GM18498 (cell line): Measurements from ENCODE around the gene SKA2.
"Not testable (repeated sequence)": the region's sequence is repeated elsewhere in the genome, so short reads cannot be mapped to it uniquely, and the experiment has no call there.

ENCODE experiments used
- ATAC-seq: cut with Tn5 transposase; IDR thresholded peaks from one replicate; pipeline ENCODE4 v1.9.1; 2021; ENCODE audit warnings: mild to moderate bottlenecking, moderate library complexity; ENCODE audit not compliant: unreplicated experiment

The SKA2 gene

DNA sequence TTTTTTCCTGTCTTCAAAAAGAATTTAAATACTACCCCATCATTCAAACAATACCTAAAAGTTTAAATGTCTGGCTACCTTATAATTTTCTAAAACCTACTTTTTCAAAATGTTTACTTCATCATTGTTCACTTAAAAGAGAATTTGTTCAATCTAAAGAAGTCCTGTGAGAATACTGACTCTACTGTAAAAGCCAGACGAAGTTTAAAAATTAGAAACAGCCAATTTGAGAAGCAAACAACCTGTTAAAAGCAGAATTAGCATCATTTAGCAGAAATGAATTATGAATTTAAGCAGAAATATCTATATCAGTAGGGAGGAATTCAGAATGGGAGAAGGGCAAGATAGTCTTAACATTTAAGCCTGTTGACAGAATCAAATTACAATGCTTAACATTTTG, 2.1 kb downstream of the SKA2 start:
- ATAC-seq, result no peak

DNA sequence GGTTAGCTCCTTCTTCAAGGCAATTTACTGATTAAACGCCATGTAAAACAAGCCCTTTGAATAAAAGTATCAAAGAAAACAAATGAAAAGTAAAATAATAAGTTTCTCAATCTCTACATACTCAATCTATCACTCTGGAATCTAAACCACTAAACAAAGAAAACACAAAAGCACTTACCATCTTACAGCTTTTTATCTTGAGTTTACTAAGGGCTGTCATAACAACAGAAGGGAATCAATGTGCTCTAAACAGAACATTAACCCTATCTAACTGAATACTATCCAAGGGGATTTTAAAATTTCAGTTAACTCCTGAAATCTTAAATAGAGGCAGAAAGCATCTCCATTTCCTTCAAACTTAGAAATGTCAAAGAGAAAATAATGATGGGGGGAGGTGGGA, 3.4 kb downstream of the SKA2 start:
- ATAC-seq, result no peak

DNA sequence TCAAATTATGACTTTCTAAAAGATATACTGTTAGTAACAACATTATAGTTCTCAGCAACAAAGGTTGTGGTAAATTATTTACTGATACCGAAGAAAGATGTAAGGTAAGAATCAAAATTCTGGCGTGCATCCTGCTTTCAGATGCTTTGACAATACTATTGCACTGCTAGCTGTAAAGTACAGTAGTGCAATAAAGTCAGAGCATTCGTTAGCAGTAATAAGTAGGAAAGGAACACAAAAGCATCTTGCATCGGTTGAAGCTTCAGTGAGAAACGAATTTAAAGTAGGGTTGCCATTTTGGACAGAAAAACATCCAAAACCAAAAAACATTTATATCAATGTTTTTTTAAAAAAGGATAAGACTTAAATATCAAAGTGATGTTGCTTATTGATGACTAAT, 4.0 kb downstream of the SKA2 start:
- no peak for ATAC-seq

DNA sequence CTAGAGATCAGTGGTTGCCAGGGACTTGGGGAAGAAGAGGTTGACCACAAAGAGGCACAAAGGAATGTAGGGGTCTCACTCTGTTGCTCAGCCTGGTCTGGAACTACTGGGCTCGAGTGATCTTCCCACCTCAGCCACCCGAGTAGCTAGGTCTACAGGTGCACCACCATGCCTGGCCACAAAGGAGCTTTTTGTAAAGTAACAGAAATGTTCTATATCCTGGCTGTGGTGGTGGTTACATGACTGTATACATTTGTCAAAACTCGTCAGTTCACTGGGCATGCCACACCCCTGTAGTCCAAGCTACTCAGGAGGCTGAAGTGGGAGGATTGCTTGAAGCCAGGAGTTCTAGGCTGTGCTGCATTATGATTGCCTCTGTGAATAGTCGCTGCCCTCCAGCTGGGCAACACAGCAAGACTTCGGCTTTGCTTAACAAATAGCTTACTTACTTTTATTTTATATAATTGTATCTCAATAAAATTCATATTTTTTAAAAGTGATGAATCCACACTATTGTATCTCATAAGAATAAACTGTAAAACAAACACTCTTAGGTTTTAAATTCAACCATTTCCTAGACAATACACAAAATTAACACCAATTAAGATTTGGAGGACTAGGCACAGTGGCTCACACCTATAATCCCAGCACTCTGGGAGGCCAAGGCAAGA, 5.0 kb downstream of the SKA2 start:
- no peak for ATAC-seq

DNA sequence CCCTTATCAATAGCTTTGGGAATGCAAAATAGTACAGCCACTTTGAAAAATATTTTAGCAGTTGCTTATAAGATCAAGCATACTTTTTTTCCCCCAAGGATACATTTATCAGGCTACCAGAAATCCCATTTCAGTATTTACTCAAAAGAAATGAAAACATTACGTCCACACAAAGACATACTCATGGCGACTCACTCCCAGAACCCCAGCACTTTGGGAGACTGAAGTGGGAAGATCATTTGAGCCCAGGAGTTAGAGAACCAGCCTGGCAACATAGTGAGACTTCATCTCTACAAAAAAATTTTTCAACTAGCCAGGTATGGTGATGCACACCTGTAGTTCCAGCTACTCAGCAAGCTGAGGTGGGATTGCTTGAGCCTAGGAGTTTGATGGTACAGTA, 5.9 kb downstream of the SKA2 start:
- ATAC-seq, result no peak

DNA sequence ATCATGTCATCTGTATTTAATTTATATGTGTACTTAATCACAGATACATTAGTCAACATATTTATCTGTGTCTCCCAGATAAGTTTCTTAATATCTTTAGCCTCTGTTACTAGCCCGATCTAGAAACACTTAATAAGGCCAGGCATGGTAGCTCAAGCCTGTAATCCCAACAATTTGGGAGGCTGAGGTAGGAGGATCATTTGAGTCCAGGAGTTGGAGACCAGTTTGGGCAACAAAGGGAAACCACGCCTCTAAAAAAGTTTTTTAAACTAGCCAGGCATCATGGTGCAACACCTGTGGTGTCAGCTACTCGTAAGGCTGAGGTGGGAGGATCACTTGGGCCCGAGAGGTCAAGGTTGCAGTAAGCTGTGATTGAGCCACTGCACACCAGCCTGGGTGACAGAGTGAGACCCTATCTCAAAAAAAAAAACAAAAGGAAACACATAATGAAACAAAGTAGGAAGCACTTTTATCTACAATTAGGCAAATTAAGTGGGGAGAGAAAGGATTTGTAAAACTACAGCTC, 9.4 kb downstream of the SKA2 start:
- ATAC-seq, result no peak

DNA sequence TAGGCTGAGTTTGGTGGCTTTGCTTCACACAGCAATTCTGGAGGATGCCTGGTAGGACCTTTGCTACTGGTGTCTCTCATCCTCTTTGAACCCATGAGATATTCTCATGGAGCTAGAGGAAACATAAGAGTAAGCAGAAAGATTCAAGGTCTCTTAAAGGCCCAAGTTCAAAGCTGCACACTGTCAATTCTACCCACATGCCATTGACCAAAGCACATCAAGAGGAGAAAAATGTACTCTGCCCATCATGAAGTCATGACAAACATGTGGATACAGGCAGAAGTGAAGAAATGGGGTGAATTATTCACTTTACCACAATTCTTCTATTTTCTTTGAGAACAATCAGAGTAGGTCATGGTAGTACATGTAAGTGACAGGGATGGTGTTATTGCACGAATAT, 13.1 kb downstream of the SKA2 start:
- no peak for ATAC-seq

DNA sequence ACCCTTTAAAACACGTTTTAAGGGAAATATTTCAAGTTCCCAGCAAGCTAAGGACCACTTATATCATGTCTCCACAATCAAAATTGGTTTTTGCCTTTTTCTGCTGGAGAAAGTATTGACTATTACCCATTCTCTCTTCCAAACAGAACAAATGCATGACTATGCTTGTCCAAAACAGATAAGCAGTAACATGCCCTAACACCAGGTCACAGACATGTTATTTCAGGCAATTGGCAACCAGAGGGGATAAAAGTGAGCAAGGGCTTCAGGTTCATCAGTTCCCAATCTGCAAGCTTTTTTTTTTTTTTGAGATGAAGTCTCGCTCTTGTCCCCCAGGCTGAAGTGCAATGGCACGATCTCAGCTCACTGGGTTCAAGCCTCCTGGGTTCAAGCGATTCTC, 15.0 kb downstream of the SKA2 start:
- ATAC-seq, result no peak

DNA sequence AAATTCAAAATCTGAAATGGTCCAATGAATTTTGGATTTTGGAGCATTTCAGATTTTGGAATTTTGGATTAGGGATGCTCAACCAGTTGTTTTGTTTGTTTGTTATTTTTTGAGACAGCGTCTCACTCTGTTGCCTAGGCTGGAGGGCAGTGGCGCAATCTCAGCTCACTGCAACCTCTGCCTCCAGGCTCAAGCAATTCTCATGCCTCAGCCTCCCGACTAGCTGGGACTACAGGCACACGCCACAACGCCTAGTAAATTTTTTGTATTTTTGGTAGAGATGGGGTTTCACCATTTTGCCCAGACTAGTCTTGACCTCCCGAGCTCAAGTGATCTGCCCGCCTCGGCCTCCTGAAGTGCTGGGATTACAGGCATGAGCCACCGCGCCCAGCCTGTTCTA, 16.6 kb downstream of the SKA2 start:
- ATAC-seq, result not testable (repeated sequence)

DNA sequence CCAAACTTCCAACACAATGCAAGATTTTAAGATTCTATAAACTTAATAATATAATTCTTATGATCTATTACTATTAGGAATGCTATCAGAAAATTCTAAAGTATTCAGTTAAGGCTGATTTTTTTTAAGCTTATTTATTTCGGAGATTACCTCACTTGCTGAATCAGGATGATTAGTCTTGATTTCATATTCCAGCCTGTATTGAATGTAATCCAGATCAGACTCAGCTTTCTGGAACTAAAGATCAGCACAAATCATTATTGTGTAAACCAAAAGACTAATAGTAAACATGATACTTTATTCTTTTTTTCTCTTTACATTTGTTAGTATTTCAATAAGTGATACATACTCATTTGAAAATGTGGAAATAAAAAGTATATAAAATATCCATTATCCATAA, 23.9 kb downstream of the SKA2 start:
- no peak for ATAC-seq

DNA sequence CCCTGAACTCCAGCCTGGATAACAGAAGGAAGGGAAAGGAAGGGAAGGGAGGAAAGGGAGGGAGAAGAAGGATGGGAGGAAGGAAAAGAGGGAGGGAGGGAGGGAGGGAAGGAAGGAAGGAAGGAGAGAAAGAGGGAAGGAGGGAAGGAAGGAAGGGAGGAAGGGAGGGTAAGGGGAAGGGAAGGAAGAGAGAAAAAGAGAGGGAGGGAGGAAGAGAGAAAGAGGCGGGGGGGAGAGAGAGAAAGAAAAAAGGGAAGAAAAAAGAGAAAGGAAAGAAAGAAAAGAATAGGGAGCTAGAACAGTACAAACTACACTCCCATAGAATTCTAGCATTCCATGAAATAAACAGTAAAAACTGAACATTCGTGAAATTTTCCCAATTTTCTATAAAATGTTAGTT, 25.2 kb downstream of the SKA2 start:
- ATAC-seq, result no peak

DNA sequence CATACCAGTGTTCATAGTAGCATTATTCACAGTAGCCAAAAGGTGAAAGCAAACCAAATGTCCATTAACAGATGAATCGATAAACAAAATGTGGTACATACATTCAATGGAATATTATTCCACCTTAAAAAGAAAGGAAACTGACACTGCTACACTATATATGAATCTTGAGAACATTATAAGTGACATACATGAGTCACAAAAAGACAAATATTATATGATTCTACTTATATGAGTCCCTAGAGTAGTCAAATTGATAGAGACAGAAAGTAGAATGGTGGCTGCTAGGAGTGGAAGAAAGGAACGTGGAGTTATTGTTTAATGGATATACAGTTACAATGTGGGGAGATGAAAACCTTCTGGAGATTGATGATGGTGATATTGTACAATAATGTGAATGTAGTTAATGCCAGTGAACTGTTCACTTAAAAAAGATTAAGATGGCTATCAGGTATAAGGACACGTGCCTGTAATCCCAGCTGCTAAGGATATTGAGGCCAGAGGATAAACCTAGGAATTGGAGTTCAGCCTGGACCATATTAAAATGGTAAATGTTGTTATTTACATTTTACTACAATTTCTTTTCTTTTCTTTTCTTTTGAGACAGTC, 28.1 kb downstream of the SKA2 start:
- ATAC-seq, result no peak

DNA sequence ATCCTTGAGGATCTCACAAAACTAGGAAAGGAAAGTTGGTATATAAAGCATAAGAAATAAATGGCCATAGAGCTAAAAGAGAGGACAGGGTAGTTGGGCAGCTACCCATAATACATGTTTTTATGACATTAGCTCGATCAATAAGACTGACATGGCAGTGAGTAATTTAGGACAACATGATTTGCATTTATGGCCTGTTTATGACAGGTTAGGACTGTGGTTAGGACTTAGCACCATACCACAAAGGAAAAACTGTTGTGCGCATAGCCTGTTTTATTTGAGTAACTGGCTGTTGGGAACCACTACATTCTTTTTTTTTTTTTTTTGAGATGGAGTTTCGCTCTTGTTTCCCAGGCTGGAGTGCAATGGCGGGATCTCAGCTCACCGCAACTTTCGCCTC, 30.3 kb downstream of the SKA2 start:
- no peak for ATAC-seq

DNA sequence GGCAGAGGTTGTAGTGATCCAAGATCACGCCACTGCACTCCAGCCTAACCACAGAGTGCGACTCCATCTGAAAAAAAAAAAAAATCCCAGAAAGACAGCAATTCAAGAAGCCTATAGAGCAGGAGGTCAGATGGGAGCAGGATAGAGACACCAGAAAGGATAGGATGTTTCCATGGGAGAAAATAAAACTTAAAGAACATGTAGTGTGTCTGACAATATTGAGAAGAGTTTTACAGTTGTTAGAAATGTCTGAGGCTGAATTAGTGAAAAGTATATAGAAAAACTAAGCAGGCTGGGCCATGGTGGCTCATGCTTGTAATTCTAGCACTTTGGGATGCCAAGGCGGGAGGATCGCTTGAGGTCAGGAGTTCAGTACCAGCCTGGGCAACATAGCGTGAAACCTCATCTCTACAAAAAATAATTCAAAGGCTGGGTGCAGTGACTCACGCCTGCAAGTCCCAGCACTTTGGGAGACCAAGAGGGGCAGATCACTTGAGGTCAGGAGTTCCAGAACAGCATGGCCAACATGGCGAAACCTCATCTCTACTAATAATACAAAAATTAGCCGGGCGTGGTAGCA, 33.0 kb downstream of the SKA2 start:
- no peak for ATAC-seq

DNA sequence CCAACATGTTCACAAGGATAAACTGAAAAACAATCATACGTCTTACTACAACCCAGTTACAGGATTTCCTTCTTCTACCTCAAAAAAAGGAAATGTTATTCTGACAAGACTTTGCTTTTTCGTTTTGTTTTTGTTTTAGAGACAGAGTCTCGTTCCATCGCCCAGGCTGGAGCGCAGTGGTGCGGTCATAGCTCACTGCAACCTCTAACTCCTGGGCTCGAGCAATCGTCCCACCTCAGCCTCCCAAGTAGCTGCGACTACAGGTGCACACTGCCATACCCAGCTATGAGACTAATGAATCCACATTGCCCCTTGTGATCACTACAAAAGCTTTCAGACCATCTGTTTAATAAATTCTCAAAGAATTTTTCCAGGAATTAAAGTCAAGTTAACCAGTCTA, 39.5 kb downstream of the SKA2 start:
- ATAC-seq, result no peak

DNA sequence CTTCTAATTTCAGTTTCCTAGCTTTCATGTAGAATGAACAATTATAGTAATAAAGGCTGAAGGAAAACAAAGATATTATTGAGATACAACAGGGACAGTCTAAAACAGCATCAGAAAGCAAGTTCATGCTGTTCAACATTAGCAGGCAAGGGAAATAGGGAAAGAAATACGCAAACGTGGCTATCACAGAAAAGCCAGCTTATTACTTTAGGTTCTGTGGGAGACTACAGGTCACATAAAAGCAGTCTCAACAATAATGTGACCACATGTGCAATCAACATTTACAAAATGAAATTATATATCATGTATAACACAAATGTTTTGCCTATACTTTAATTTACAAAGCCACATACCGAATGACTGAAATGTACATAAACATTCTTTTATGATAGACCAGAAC, 43.4 kb downstream of the SKA2 start:
- ATAC-seq, result no peak

DNA sequence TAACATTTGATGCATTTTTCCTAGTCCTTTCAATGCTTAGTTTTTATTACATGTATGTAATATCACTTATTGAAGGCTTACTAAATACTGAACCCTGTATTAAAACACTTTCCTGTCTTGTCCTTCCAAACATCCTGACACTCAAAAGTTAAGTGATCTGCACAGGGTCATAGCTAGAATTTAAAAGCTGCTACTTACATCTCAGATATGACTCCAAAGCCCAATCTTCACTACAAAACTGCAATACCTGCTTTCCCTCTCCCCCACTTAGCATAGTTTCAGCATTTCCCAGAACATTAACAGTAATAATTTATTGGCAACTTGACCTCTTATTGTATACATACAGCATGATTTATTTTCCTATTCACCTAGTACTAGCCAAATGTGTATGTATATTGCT, 44.0 kb downstream of the SKA2 start:
- ATAC-seq, result no peak

DNA sequence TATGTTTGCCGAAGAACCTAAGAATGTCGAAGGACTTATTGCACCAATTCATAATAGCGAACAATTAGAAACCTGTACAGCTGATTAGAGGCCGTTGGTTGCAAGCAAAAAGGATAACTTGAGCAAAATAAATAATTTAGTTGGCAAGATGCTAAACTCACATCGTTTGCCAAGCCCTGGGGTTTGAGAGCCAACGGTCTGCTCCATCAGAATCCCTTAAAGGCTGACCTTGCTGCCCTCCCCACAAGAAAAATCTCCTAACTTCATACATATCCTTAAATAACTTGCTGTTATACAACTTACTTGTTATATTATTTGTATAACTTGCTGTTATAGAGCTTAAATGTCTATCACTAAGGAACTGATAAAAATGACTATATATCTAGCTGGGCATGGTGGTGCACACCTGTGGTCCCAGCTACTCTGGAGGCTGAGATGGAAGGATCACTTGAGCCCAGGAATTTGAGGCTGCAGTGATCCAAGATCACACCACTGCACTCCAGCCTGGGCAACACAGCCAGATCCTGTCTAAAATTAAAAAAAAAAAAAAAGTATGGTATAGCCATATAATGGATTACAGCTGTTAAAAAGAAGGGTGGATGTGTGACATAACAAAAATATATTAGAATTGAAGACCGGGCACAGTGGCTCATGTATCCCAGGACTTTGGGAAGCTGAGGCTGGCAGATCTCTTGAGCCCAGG, 46.4 kb downstream of the SKA2 start:
- ATAC-seq, result no peak

DNA sequence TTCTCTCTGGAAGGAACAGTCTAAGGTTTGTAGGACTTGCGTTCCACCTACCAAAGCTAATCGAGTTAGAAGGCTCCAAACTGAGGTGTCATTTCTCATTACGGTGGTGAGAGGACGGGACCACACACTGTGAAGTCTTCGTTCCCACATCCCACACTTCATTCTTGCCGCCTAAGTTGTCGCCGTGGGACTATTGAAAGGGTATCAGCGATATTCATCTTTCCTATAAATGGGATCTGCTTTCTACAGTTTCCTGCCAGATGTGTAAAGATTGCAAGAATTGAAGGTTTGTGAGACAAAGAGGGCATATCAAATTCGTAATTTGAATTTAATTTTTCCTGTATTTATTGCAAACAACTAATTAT, 47.7 kb downstream of the SKA2 start:
- ATAC-seq, result no peak

DNA sequence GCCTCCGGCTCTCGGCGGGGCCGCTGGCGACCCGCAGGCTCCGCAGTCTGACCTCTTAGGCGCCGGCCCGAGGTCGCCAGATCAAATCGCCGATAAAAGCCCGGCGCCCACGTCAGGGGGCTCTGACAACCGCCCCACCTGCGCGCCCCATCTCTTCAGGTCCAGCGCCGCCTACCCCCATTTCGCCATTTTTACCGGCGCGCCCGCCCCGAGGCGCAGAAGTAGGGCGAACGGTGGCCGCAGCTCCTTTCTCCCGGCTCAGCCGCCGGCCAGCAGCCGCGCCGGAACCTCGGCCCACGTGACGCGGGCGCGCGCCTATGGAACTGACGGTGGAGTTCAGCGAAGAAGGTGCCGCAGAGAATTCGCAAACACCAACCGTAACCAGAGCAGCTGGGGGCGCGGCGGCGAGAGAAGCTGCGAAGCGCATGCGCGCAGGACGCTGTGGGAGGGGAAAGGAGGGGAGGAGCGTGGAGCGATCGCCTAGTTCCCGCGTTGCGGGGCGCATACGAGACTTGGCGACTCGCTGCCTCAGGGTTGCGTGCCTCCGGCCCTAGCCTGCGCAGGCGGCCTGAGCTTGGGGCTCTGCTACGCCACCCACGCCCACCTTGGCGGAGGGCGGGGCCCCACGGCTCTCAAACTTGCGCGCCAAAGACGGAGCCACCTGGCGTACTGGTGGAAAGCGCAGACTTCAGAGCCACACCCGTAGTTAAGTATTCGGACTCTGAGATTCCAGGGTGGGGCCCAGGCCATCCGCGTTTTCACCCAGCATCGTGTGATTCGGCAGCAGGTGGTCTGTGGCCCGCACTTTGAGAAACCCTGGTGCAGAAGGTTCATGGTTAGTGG, 48.3 kb downstream of the SKA2 start, which contains the start of gene TRIM37:
TSS of gene TRIM37 (minus strand) at position 418 of the 843 bp plus-strand sequence. CDS start 419 bp downstream, outside the sequence.
- peak; percentile 95 for ATAC-seq
